SKM-1 treated with dmso at 0.1 percent for 144 hours (cell line): Measurements from ENCODE around the gene DCHS1.

ENCODE experiments used
- DNase-seq: peaks from one replicate; lab custom pipeline; 2025; ENCODE audit not compliant: unreplicated experiment; lab: John Stamatoyannopoulos, UW

DCHS1 gene

GRCh38 chr11:6646918-6647679 is 8.5 kb downstream of the DCHS1 start:
- DNase-seq, result peak; percentile 96

- peak; percentile 70 for DNase-seq
Observed at GRCh38 chr11:6646576-6646917, 9.1 kb downstream of the DCHS1 start.

- peak; percentile 54 for DNase-seq
Observed at GRCh38 chr11:6646071-6646470, 9.5 kb downstream of the DCHS1 start.

- no peak for DNase-seq
Observed at GRCh38 chr11:6642957-6643356, 12.7 kb downstream of the DCHS1 start.

GRCh38 chr11:6640985-6641701 is 14.5 kb downstream of the DCHS1 start:
- no peak for DNase-seq

GRCh38 chr11:6640036-6640984 is 15.3 kb downstream of the DCHS1 start:
- DNase-seq, result no peak

GRCh38 chr11:6638429-6638828 is 17.2 kb downstream of the DCHS1 start:
- no peak for DNase-seq

- no peak for DNase-seq
Observed at GRCh38 chr11:6637871-6638270, 17.7 kb downstream of the DCHS1 start.

GRCh38 chr11:6636480-6636879 is 19.1 kb downstream of the DCHS1 start:
- no peak for DNase-seq

- peak; percentile 81 for DNase-seq
Observed at GRCh38 chr11:6635082-6635932, 20.3 kb downstream of the DCHS1 start.

- DNase-seq, result no peak
Observed at GRCh38 chr11:6634534-6634933, 21.1 kb downstream of the DCHS1 start.

- no peak for DNase-seq
Observed at GRCh38 chr11:6633422-6634408, 21.9 kb downstream of the DCHS1 start.

- no peak for DNase-seq
Observed at GRCh38 chr11:6632116-6633073, 23.2 kb downstream of the DCHS1 start.

GRCh38 chr11:6631361-6631890 is 24.2 kb downstream of the DCHS1 start:
- no peak for DNase-seq

GRCh38 chr11:6630632-6631291 is 24.8 kb downstream of the DCHS1 start:
- no peak for DNase-seq

- DNase-seq, result no peak
Observed at GRCh38 chr11:6629892-6630631, 25.5 kb downstream of the DCHS1 start.

- DNase-seq, result no peak
Observed at GRCh38 chr11:6629573-6629891, 26.1 kb downstream of the DCHS1 start.
